Ramos (cell line): ENCODE results near the gene CCNY.

Experiments used
- in situ Hi-C: fragments of 300-500 bp; cut with MboI; formaldehyde crosslinking; loops from one replicate; pipeline ENCODE4 v1.14.3; 2022; ENCODE audit warnings: low sequenced_read_pairs; ENCODE audit not compliant: unreplicated experiment

CCNY gene

DNA sequence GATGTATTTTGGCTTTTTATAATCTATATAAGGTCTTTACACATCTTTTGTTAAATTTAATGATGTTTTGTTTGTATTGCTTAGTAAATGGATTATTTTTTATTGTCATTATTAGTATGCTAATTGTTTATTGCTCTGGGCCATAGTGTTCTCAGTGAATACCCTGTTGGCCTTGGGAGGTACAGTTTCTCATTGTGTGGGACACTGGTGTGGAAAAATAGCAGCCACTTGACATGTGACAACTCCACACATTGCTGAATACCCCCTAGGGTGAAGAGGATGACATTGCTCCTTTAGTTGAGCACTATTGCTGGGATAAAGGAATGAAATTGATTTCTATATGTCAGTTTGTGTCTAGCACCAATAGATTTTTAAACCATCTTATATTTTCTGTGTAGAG lies 130.9 kb downstream of the CCNY start:
- in situ Hi-C loops = no loop called here

DNA sequence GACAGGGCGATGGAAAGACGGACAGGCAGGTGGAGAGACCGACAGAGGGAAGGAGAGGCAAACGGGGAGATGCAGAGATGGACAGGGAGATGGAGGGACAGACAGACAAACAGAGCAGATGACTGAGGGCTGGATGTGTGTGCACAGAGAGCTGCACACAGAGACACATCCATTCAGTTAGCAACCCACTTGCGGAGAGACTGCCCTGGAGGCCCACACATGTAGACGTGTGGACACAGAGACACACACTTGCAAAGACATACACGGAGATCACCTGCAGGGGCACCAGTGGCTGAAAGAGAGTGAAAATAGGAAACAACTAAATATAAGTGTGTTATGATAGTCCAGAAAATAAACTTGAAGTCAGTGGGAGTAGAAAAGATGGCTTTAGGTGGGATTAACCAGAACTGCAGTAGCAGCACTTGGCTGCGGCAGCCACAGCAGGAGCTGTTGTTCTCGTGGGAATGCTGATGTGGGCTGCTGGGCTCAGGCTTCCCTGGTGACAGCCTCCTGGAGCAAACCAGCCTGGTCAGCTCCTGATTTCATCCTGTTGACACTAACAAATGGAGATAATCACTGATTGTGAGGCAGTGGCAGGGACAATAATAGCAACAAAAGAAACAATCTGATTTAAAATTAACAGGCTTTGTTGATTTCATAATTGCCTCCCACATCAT lies 134.1 kb downstream of the CCNY start:
- in situ Hi-C loops = no loop called here

DNA sequence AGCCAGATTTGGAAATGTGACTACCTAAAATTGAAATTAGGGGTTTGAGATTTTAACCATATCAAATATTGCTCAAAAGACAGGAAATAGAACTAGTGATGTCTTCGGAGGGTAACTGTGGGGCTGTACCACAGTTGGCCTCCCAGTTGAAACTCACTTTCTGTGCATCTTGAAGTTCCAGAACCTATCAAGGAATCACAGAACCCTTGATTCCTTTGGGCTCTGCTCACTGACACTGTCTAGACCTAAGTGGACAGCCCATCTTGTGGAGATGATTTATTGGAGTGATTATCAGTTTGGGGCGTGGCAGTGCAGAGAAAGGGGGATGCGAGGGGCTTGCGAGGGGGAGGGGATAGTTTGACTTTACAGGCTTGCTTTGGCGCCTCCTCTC lies 134.6 kb downstream of the CCNY start:
- in situ Hi-C loops = no loop called here

DNA sequence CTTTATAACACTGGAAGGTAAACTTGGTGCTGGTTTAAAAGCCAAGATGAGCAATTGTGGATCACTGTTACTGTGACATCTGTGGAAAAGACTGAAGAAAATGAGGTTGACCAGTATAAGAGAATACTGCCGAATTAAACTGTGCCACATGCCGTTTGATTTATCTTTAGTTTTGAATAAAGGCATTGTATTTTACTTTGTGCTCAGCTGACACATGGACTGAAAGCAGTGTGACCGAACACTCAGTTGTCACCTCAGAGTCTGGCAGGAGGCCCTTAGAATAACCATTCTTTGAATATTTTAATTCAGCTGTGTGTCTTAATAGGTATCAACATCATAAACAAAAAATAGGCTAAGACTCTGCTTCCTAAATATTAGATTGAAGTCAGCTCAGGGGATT lies 135.1 kb downstream of the CCNY start:
- in situ Hi-C loops = no loop called here

DNA sequence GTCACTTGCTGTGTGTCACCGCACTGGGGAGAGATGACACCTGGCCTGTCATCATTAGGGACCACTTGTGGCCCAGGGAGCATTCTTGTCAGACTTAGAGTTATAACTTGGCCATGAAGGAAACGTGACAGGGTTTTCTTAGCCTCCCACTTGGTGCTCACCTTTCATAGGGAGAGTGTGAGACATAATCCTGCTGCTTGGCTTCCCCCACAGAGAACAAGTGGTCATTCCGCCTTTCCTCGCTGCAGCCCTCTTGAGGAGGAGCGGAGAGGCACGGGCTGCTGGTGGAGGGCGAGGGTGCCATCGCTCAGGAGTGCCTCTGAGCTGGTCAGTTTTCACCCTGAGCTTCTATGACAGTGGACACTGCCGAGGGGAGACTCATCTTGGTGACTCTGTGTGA lies 143.8 kb downstream of the CCNY start:
- in situ Hi-C loops = no loop called here

DNA sequence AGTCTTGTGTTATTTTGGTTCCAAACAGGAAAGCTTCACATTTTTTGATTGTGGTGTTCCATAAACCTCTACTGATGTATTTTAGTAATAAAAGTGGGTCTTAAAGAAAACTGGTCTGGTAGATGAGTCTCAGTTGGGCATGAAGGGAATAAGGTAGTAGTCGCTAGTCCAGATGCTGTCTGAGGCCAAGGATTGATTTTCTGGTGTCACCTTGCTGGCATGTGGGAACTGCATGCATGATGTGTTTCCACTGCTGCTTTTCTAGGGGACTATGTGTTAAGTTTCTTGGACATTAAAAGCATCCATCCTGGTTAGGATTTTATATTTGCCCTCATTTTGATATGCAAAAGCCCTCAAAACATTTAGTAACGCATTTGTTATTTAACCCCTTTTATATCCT lies 145.1 kb downstream of the CCNY start:
- in situ Hi-C loops = no loop called here

DNA sequence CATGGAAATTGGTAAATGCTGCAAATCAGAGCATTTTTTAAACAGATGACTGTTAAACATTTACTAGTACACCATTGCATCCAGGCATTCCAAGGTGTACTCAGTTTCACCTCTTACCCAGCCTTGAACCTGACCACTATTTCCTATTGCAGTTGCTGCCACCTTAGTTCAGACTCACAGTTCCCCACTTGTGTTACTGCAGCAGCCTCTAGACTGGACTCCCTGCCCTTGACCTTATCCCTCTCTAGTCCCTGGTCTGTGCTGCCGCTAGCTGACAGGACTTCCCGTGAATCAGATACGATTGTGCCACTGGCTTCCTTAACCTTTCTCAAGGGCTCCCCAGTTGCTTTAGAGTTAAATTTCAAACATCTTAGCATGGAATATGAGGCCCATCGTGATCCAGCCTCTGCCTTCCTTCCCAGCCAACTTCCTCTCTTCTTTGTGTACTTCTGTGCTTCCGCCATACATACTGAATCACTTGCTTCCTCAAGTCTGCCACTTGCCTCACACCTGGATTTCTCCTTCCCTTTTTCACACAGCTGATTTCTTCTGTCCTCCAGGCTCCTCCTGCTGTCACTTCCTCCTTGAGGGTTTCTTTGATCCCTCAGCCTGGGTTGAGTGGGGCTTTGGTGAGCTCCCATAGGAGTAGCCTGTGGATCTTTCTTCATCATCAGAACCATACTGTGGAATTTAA lies 150.1 kb downstream of the CCNY start:
- in situ Hi-C loops = no loop called here

DNA sequence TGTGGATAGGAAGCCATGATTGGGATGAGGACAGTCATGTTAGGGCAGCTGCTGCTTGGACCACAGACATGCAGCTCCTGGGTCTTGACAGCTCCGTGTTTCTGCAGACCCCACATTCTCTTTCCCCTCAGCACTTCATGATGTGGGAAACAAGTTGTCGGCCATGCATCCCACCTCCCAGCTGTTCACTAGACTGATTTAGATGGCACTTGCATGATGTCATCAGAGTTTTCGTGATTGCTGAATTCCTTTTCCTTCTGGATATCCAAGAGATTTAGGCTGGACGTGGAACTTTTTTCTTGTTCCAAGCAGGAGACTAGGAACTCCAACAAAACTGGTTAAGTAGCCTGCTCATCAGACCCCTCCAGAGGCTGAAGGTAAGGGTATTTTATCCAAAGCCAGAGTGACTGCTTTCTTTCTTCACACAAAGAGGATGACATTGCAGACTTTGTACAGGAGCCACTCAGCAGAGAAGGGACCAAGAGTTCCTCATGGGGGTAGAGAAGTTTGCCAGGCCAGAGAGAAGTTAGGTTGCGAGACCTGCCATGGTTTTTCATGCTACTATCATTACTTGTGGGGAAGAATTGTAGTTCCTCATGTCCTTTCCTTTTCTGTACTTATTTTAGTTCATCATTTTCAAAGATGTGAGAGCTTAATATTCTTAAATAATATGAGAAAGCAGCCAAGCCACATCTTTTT lies 151.2 kb downstream of the CCNY start:
- in situ Hi-C loops = no loop called here

DNA sequence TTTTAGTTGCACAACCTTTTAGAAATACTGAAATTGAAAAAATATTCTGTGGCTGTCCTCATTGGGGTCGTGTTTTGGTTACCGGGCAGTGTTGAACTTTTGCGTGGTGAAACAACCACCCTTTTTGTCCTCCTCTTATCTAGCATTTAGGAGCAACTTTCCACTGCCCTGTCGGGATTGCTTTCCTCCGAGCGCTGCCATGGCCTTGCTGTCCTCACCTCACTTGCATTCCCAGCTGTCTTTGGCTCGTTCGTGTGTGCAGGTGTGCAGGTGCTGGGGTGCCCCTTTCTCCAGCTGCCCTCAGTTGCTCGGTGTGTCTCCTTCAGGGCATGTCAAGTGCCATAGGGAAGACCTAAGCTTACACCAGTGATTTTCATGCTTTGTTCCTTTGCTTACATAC lies 151.9 kb downstream of the CCNY start:
- in situ Hi-C loops = no loop called here

DNA sequence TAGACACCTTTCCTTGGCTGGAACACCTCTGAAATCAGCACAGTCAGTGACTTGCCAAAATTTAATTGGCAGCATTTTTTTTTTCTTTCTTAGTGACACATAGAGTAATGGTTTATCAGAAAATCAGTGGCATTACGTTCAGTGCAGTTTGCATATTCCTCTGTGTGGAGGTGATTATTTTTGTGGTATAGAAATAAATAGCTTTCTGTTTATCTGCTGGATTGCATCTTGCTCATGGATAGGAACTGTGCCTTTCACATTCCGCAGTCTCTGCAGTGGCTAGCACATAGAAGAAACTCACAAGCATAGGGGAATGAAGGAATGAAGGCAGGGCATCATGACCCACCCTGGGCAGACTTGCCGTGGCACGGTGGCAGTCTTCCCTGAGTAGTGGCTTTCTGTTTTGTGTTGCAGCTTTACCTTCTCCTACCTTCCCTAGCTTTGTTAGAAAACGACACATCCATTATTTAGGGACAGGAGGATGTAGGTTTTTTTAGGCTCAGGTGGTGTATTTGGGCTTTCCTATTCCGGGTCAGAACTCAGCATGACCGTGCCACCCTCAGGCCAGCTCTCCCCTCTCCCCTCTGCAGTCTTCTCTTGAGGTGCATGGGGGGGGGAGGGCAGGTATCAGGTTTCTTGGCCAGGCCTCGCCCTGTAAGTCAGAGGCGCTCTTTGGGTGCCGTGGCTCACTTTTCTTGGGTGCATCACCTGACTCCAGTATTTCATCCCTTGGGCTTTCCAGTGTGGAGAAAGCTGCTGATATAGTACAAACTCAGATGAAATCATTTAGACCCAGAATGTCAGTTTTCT lies 156.3 kb downstream of the CCNY start:
- in situ Hi-C loops = no loop called here

DNA sequence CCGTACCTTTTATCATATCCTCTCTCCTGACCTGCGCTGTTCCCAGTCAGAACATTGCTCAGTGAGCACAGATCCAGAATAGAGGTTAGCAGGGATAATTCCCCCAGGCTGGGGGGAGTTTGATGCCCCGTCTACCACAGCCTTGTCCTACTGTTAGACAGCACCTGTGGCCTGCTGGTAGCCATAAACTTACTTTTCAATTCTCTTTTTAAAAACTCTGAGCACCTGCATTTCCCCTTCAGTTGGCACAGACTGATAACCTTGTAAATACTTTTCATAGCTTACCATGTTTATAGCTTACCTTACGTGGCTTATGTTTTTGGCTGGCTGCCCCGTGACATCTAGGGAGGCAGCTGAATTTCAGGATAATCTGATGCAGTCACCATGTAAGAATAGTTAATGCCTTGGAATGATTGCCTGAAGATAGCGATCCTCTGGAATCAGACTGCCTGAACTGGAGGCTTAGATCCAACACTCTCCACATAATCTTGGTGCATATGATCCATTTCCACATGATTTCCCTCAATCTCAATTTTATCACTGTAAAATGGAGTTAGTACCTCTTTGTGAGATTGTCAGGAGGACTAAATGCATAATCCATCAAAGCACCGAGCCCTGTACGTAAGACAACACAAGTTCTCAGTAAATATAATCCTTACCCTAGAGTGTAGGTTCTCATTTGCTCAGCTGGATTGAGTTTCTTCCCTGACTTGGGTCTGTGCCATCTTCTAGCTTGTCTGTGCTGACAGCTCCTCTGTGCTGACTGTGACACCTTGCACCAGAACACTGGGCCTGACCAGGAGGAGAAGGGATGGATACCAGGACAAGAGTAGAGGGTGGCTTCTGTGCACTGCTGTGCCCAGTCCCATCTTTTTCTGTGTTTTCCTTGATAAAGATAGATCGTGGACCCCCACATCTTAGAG lies 157.1 kb downstream of the CCNY start:
- in situ Hi-C loops = no loop called here

DNA sequence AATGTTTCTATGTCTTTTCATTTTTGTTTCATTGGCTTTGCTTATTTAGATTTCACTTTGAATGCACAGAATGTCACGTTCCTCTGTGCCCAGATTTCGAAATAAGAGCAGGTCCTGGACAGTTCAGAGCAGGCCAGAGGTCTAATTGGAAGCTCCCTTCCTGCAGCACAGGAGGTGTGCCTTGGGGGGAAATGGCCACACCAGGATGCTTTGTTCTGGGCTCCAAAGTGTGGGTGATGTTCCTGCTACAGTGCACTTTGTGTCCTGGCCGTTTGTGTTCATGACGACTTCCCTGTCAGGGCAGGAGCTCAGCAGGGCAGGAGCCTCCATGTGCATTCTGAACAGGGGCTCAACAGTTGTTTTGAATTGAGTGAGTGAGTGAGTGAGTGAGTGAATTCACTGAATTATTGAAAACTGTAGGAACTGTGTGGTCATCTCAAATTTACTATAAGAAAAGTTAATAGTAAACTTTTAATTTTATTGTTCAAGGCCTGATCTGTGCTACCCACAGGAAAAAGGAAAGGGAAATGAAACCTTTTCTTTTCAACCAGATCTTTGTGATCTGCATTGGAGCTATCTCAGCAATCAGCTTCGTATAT lies 159.3 kb downstream of the CCNY start:
- in situ Hi-C loops = no loop called here

DNA sequence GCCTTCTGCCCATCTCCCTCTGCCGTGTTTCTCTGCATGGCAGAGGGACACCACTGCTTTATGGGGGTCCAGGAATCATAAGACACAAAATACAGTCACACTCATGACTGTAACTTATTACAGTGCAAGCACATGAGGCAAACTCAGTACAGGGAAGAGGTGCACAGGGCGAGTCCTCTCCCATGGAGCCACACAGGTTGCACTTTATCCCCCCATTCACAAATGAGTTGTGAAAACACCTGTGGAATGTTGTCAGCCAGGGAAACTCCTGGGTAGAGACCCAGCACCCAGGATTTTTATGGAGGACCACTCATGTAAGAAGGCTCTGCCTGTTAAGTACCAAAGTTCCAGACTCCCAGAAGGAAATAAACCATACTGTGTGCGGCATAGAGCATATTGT lies 161.6 kb downstream of the CCNY start:
- in situ Hi-C loops = no loop called here

DNA sequence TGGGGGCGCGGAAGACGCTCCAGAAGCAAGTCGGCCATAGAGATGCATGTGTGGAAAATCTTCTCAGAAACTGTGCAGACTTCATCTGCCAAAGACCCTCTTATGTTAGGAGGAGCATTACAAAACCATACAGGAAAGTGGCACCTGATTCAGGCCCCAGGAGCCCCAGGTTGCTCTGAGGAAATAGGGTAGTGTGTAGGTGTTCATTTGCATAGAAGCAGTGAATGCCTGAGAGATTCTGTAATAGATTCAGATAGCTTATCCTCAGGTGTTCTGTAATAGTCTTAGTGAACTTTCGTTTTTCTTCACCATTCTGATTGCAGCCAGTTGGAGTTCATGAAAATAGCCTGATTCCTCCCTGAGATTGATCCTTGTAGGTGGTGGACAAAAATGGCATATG lies 162.4 kb downstream of the CCNY start:
- in situ Hi-C loops = no loop called here

DNA sequence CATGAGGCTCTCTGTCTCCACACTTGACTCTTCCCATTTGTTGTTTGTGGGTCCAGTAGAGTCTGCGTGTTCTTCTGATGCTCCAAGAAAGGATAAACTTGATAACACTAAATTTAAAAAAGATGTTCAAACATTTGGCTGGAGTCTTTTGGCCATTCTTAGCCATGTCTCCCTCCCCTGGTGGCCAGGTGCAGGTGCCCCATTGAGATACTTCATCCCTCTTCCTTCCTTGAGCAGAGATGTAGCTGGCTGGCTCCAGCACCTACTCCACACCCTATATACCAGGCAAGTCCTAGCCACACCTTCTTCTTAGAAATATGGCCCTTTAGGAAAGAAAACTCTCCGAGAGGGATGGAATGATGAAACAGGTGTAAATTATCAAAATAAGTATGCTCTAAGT lies 165.6 kb downstream of the CCNY start:
- in situ Hi-C loops = no loop called here

DNA sequence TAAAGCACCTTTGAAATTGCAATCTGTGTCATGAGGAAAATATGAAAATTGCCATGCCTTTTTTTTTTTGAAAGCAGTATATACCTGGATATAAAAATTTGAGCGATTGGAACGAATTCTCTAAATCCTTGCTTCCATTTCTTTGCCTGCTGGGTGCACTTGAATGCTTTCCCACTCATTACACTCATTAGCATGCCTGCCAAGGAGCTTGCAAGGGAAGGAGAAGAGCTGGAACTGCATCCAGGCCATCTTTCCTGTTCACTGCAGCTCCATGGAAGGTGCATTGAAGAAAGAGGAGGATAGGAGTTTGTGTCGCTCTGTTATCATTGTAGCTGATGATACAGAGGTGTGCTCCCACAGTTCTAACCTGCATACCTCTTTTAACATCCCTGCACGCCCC lies 166.4 kb downstream of the CCNY start:
- in situ Hi-C loops = no loop called here

DNA sequence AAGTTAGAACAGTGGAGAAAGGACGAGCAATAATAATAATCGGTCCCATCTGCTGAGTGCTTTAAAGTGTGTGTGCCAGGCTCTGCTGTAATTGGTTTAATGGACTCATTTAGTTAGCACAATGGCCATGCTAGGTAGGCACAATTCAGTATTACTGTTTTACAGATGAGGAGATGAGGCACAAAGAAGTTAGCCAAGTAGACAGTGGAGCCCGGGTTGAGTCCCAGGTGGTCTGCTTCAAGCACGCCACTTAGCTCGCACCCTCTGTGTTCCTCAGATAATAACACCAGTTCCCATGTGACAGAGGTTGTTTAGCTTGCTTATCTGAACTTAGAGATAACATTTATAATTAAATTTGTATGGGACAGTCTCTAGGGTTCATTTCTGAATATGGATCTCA lies 167.3 kb downstream of the CCNY start:
- in situ Hi-C loops = no loop called here

DNA sequence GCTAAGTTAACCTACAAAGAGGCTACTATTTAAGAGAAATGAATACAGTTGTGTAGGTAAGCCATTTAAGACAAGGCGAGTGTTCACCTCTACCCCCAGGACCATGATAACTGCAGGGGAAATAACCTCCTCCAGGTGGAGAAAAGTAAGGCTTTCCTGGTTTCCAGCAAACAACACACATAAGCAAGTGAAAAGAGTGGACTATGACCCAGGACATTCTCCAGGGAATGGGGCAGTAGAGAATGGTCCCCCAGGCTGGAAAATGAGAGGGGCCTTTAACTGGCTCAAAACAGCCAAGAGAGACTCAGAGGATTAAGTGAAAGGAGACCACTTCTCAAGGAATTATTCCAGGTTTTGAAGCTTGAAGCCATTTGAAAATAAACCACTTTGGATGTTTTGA lies 167.8 kb downstream of the CCNY start:
- in situ Hi-C loops = no loop called here

DNA sequence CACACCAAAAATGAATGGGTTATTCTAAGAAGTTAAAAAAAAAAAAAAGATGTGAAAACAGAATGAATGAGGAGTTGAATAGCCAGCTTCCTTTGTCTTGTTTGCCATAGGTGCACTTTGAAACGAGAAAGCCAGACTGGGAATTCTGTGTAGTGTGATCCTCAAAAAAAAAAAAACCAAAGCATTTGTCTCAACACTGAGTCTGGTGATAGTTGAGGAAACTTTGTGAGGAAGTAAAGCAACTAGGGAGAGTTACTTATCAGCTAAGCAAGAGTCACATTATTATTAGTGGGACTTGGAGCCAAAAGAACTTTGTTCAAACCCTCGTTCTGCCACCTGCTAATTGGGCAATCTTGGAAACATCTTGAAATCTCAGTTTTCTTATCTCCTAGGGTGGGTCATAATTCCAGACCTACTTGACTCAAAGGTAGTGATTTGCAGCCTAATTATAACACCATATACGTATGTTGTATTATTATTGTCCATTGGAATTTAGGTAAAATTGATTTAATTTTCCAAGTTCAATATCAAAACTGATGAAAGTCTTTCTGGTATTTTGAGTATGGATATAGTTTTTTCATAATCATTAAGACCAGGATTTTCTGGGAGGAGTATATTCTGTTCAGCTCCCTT lies 169.0 kb downstream of the CCNY start:
- in situ Hi-C loops = no loop called here
